NCI-H526 (cell line): ENCODE results near the gene HAAO.
"Not testable (repeated sequence)": the region's sequence is repeated elsewhere in the genome, so short reads cannot be mapped to it uniquely, and the experiment has no call there.

Experiments
- DNase-seq, 2 experiments: peaks; one replicate each; lab custom pipeline; 2025; lab: John Stamatoyannopoulos, UW

HAAO gene

GRCh38 chr2:42747422-42747821, 45.0 kb downstream of the HAAO start:
- DNase-seq = no peak

GRCh38 chr2:42744545-42745082, 47.8 kb downstream of the HAAO start:
- DNase-seq = no peak

- DNase-seq = no peak
Measured at GRCh38 chr2:42743659-42743990, 48.8 kb downstream of the HAAO start.

GRCh38 chr2:42742740-42743658, 49.4 kb downstream of the HAAO start:
- no peak for DNase-seq

GRCh38 chr2:42741140-42741539, 51.2 kb downstream of the HAAO start:
- no peak for DNase-seq

GRCh38 chr2:42736598-42737322, 55.6 kb downstream of the HAAO start:
- no peak for DNase-seq

GRCh38 chr2:42733852-42734251, 58.5 kb downstream of the HAAO start:
- DNase-seq = no peak

- DNase-seq = not testable (repeated sequence)
Measured at GRCh38 chr2:42731316-42731715, 61.1 kb downstream of the HAAO start.

- no peak for DNase-seq
Measured at GRCh38 chr2:42726680-42727079, 65.7 kb downstream of the HAAO start.

- DNase-seq = no peak
Measured at GRCh38 chr2:42725657-42726056, 66.7 kb downstream of the HAAO start.

GRCh38 chr2:42724886-42725285, 67.5 kb downstream of the HAAO start:
- no peak for DNase-seq

- DNase-seq = no peak
Measured at GRCh38 chr2:42723465-42723864, 68.9 kb downstream of the HAAO start.

- no peak for DNase-seq
Measured at GRCh38 chr2:42722320-42723190, 69.8 kb downstream of the HAAO start.

GRCh38 chr2:42721898-42722297, 70.5 kb downstream of the HAAO start:
- no peak for DNase-seq
